CD1c-positive myeloid dendritic cell (primary cell): ENCODE results near the gene FREM1.

Experiments
- DNase-seq: peaks from one replicate; pipeline ENCODE4 v3.0.0-alpha.2; 2016; ENCODE audit errors: extremely low spot score

Gene FREM1

GRCh38 chr9:14909181-14909580 lies 1.0 kb downstream of the FREM1 start:
- no peak for DNase-seq

DNA sequence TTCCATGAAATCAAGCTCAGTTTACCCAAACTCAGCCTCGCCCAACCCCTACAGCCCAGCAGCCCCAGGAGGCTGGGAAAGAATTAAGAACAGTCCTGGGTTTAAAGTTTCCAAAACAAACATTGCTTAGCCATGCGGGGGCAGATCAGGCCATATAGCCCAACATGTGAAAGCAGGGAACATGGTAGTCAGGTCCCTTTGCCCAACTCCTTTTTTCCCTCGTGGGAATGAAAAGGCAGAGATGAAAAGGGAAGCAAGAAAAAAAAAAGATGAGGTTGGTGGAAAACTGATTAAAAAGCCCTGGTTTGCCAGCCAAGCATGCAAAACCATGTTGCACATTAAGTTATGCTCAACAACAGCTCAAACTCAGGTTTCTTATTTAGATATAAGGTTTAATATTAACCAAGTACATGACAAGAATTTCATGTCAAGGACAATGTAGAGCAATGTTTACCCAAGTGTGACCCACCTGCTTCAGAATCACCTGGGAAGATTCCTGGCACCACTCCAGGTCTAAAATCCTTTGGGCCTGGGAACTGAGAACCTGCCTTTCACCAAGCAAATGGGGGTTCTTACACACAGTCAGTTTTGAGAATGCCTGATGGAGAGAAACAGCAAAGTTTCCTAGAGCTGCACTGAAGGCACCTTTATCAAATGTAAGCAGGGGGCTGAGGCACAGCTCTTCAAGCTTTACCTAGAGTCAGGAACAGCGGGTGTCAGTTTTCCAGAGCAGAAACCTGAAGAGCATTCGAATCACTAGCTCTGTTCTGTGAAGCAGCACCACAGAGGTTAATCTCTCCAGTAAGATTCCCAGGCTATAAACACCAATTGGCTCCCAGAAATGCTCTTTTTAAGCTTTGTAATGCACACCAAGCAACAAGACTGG lies 1.7 kb downstream of the FREM1 start:
- no peak for DNase-seq

- no peak for DNase-seq
Observed at GRCh38 chr9:14907696-14908095, 2.5 kb downstream of the FREM1 start.

GRCh38 chr9:14907360-14907685 lies 2.9 kb downstream of the FREM1 start:
- DNase-seq, result no peak

- no peak for DNase-seq
Observed at GRCh38 chr9:14906644-14907359, 3.4 kb downstream of the FREM1 start.

DNA sequence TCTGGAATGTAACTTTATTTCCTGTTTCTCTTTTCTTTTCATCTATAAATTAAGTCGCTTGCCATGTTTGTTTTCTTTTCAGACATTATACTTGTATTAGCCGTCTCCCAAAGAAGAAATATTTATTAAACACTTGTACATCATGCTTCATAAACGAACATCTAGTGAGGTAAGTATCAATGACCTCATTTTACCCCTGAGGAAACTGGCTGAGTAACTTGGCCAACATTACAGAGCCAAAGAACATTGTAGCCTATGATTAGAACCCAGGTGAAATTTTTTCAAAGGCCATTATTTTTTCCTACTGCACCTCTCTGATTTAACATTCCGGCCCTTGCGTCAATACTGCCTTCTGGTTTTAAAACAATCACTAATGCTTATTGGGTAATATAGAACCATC lies 4.2 kb downstream of the FREM1 start:
- DNase-seq, result no peak

DNA sequence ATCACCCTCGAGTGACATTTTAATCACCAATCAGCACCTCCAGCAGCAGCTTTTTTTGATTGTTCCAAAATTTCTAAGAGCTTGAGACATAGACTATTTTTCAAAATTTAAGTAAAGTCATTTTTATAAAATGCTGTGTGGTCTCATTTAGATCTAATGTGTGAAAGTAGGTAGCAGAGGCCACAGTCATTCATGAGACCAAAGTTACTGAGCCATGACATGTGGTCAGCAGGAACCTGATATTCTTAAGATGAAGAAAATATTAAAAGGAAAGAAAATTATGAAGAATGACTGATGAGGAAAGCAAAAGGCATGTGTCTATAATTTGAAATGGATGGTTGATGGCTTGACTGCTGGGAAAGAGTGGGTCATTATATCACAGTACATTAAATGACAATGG lies 7.2 kb downstream of the FREM1 start:
- no peak for DNase-seq

DNA sequence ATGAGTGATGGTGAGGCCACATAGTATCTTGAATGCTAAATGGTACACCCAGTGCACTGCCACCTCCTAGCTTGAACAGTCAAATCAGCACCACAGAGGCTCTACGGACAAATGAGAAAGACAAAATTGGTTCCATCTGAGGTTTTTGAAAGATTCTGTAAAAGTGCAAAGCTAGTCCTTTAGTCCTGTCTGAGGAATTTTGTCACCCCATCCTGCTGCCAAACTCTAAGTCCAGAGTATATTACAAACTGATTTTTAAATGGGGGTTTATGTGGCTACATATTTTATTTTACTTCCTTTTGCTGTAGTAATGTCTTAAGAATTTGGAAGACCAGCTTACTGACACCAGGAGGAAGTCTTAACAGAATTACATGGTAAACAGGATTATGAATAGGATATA lies 7.7 kb downstream of the FREM1 start:
- no peak for DNase-seq

DNA sequence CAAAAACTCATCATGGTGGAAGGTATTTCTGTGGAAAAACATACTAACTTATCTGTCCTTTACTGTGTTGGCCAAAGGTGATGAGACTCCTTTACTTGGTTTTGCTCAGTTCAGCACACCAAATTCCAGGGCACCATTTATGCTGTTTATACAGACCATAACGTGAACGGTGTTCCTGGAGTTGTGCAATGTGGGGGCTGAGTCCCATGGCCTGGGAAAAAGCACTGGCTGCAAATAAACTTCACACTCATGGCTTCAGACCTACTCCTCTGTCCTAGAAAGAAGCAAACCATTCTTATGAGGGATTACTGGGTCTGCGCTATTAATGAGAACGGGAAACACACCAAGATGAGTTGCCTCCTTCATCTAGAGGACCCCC lies 10.4 kb downstream of the FREM1 start:
- no peak for DNase-seq

GRCh38 chr9:14899042-14899814 lies 11.0 kb downstream of the FREM1 start:
- no peak for DNase-seq

- no peak for DNase-seq
Observed at GRCh38 chr9:14895806-14896205, 14.4 kb downstream of the FREM1 start.

GRCh38 chr9:14893280-14893679 lies 16.9 kb downstream of the FREM1 start:
- DNase-seq, result no peak

DNA sequence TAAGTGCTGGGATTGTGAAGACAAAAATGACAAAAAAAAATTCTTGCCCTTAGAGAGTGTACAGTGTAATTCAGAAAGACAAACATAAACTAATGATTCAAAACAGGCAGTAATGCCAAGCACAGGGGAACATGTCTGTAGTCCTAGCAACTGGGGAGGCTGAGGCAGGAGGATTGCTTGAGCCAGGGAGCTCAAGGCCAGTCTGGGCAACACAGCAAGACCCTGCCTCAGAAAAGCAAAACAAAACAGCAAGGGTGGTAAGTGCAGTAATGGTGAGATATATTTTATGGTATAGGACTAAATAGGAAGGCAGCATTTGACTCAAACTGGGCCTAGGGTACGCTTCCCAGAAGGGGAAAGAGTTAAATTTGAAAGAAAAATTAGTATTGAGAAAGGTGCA lies 18.9 kb downstream of the FREM1 start:
- no peak for DNase-seq

DNA sequence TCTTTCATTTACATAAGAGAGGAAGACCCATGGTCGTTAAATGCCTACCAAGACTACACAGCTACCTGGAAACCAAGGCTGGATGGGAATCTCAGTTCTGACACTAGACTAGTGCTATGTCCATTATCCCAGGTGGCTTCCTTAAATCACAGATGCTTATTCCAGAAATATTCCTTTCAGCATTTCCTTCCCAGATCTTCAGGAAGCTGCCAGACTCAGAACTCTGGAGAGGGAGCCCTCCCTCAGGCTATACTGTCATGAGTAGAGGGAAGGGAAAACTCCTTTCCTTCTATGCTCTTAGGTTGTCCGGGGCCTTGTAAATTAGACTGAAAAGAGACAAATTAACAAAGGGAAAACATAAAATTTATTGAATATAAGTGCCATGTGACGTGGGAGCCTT lies 20.8 kb downstream of the FREM1 start:
- no peak for DNase-seq

DNA sequence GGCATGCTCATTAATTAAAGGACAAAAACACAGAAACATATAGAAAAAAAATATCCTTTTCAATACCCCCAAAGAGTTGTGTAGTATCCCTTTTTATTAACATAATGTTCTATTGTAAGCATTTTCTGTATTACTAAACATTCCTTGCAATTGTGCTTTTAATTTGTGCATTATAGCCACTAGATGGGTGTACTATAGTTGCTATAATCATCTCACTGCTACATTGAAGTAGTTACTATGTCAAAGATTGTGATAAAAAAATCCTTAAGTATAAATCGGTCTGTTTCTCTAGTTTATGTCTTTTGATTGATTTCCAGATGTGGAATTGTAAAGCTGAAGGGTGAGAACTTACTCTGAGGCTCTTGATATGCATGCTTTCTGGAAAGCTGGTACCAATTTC lies 21.4 kb downstream of the FREM1 start:
- DNase-seq, result no peak

GRCh38 chr9:14888272-14888671 lies 22.0 kb downstream of the FREM1 start:
- no peak for DNase-seq

DNA sequence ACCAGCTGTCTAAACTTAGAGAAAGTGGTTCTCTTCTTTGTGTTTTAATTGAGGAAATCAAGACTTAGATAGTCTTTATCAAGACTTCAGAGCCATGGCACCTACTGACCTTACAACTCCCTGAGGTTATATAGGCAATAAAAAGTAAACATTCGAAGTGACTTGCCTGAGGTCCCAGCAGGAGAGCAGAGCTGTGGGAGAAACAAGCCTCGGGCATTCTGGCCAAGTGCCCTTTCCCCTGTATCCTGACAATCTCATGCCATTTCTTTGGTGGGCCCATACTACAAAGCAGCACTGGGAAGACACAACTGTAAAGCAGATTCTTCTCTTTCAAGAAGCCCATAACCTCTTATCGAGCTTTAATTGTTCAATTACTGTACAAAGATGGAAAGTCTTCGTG lies 23.1 kb downstream of the FREM1 start:
- DNase-seq, result no peak

DNA sequence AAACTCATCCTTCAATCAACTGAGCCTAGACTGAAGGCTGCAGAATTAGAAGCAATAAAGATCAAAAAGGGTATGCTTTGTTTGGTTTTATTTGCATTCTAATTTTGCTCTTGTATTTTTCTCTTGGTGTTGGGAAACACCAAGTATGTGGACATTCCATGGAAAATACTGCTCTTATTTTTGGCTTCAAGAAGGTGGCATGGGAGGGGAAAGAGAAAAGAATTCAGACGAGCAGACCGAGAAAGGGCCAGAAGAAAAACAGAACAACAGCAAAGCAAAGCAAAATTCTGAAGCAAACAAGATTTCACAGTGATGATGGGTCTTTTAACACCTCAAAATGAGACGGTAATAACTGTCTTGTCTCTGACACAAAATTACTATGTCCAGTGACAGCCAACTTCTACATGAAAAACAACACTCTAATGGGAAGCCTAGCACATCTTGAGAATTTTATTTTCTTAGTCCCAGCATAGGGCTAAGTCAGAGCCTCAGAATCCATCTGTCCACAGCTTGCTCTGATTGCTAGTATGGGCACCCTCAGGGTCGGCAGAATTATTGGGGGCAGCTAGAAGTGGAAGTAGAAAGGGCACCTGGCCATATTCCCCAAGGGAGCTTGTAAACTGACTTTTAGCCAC lies 26.8 kb downstream of the FREM1 start:
- no peak for DNase-seq

- DNase-seq, result no peak
Observed at GRCh38 chr9:14882090-14882489, 28.1 kb downstream of the FREM1 start.

DNA sequence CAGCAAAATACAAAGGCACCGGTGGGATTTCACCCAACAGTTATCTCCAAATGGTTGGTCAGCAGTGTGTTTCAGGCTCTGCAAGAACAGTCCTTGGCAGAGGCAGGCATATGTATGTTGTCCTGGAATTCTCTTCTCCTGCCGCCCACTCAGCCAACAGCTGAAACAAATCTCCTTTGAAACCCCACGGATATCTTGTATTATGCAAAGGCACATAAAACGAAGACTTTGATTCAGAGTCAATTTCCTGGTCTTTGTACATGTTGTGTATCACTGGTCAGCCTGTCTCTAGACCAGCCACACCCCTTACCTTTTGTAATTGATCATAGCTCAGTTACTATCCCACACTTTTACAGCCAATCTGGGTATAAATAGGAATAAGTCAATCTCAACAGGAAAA lies 29.2 kb downstream of the FREM1 start:
- DNase-seq, result no peak

DNA sequence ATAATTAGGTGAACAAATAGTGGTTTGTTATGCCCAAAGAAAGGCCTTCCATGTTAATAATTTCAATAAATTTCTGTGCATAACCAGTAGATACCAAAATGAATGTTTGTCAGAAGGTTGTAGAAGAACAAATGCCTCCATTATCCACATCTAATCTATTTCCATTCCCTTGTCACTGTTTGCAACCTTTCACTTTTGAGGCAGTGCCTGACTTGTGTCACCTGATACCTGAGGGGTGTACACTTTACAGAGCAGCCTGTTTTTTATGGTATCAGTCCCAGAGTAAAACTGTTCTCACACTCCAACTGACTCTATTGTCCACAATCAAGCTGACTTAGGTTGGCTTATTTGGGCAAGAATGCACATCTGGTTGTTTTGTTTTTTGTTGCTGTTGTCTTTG lies 40.1 kb downstream of the FREM1 start:
- no peak for DNase-seq

DNA sequence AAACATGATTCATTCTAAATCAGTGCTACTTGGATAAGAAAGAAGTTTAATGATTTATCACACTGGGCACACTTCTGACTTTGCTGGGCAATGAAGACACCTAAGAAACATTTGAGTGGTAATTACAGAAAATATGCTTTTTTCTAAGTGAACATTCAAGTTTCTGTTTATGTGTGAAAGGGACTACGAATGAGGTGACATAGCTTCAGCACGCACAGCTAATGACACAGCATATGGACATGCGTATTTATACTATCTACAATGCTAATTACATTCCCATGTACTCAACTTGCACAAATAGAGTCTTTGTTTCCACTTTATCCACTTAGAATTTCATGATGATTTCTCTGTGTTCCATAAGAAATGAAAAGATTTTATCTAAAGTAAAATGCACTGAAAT lies 40.6 kb downstream of the FREM1 start:
- no peak for DNase-seq
